Gastrocnemius medialis (tissue), 4 donors: ENCODE data around the gene PACSIN2. TPM values are rescaled to one million over a fixed set of nuclear protein-coding genes. Genes with fewer than 3 reads are reported as not detected.

Experiments
- ATAC-seq, 2 donors: fragments of 150-250 bp; one replicate each; pipeline ENCODE4 v1.9.1; 2016
- DNase-seq, 2 donors: peaks; one replicate each; pipeline ENCODE4 v3.0.0-alpha.2; 2019
- H3K27ac ChIP-seq, 4 donors: fragments of 200-600 bp; sonication (generic); 1 replicate in 1 of 4; 2 replicates in 3 of 4; pipeline ENCODE4 v1.5.1; 2016 to 2018; ENCODE audit warnings: mild to moderate bottlenecking in 2 of 4, moderate library complexity in 1 of 4
- H3K27me3 ChIP-seq, 3 donors: fragments of 200-600 bp; sonication (generic) in 2 of 3; 1 replicate in 1 of 3; 2 replicates in 2 of 3; pipeline versions ENCODE4 v1.5.1 to v1.6.0; 2016 to 2019; ENCODE audit warnings: mild to moderate bottlenecking in 1 of 3, moderate library complexity in 1 of 3
- H3K36me3 ChIP-seq, 2 donors: fragments of 200-600 bp; sonication (generic) in 1 of 2; one replicate each; pipeline ENCODE4 v1.5.1; 2017 to 2018
- H3K4me1 ChIP-seq, 2 donors: fragments of 200-600 bp; sonication (generic) in 1 of 2; one replicate each; pipeline ENCODE4 v1.5.1; 2016 to 2017; ENCODE audit warnings: mild to moderate bottlenecking in 2 of 2
- H3K4me3 ChIP-seq, 4 donors: fragments of 200-600 bp; sonication (generic) in 3 of 4; 1 replicate in 1 of 4; 2 replicates in 3 of 4; pipeline ENCODE4 v1.5.1; 2016 to 2019; ENCODE audit warnings: mild to moderate bottlenecking in 2 of 4
- H3K9me3 ChIP-seq, 3 donors: fragments of 200-600 bp; sonication (generic) in 2 of 3; 1 replicate in 1 of 3; 2 replicates in 2 of 3; pipeline ENCODE4 v1.5.1; 2016 to 2019
- CTCF ChIP-seq, 5 experiments: fragments of 450-650 bp in 3 of 5; fragments of 200-600 bp in 2 of 5; sonication (generic) in 2 of 5; IDR thresholded peaks in 4 of 5; conservative IDR thresholded peaks in 1 of 5; 1 replicate in 4 of 5; 2 replicates in 1 of 5; pipeline ENCODE4 v1.5.1; 2016 to 2019; ENCODE audit warnings: antibody characterized with exemption in 5 of 5, mild to moderate bottlenecking in 3 of 5, moderate library complexity in 3 of 5
- POLR2A ChIP-seq, 2 donors: fragments of 450-650 bp; IDR thresholded peaks; one replicate each; pipeline ENCODE4 v1.6.1; 2017; ENCODE audit warnings: antibody characterized with exemption in 2 of 2, mild to moderate bottlenecking in 2 of 2, moderate library complexity in 2 of 2
- in situ Hi-C, 4 donors: fragments of 200-750 bp; cut with MboI; loops; one replicate each; pipeline versions ENCODE4 v1.15.0 to v1.8.0; 2017; ENCODE audit warnings: low sequenced_read_pairs in 4 of 4
- intact Hi-C: fragments of 100-400 bp; cut with DNase I; formaldehyde crosslinking; loops from one replicate; pipeline ENCODE4 v1.15.1; 2023; ENCODE audit warnings: low total_unique reads
- total RNA-seq, 4 donors: library from RNA; depleted of rRNA; stranded (reverse); fragments of >200 nt; gene quantifications; one replicate each; pipeline versions ENCODE4 v1.1.0 to v1.2.3, GENCODE V29; 2016

The PACSIN2 gene
- total RNA-seq, 4 donors from 2014 or later: 37.3 to 45.9 (median 39.8) TPM

DNA sequence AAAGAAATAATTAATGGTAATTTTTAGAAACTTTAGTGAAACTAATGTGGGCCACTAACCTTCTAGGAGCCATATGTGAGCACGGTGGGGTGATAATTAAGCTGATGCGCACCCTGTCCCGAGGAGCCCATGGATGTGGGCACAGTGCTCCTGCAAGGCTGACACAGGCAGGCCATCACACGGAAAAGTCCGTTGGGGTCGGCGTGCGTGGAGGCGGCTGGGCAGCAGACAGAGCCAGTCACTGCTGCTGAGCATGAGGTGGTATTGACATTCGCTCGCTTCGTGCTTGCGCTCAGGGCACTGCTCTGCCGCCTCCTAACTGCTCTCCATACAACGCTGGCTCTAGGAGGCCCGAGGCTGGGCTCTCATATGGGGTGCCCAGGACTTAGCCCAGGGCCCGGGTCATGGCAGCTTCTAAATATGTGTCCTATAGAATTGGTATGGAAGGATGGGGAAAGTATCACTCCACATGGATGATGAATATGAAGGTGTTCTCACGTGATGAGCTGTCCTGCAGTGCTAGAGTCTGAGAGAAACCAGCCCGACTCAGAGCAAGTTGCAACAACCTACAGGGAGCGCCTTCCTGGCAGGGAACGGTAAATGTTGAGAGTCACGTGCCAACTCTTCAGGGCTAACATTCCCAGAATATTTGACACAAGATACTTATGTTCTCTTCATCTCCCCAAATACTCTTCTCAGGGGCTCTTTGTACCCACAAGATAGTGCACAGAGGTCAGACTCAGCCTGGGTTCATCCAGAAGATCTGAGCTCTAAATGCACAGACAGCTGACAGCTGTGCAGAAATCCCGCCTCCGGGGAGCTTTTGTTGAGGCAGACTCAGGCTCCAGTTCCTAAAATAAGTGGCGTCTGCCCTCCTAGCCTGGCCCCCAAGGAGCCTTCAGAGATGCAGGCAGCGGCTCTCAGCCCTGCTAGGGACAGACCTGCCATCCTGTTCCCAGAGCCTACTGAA is 107.3 kb downstream of the PACSIN2 start:
- intact Hi-C loops: loop anchor here (5.0 kb wide), 1 partner anchor 260 kb away; the partner anchor contains the start of gene CYB5R3
- peak in 1 of 2 donors; percentile 48 for DNase-seq
- Histone ChIP-seq H3K9me3 (no peaks in the 10 kb centered on the region), H3K36me3 (no peaks in the 10 kb centered on the region), H3K4me3 (no peak overlapping the region), H3K4me1 (peaks cover 78 to 87% of the 10 kb centered on the region in 2 donors), H3K27ac (peak overlapping the region; percentile 65 to 87 (median 77)), H3K27me3 (no peaks in the 10 kb centered on the region)
- ATAC-seq: peak in 1 of 2 donors; percentile 13
- TF ChIP-seq CTCF (IDR thresholded peaks at IDR 0.05 in 4 of 5, conservative IDR thresholded peaks at IDR 0.05 in 1 of 5) (no peak), POLR2A (IDR thresholded peaks at IDR 0.05) (no peak)
- in situ Hi-C loops: no loop called here

GRCh38 chr22:42906605-42907348 is 108.2 kb downstream of the PACSIN2 start:
- peak overlapping the region; percentile 65 to 87 (median 77) for H3K27ac ChIP-seq
- intact Hi-C loops (loop anchor here (5.0 kb wide), 1 partner anchor 259 kb away; the partner anchor contains the start of gene CYB5R3), in situ Hi-C loops (no loop called here)
- H3K36me3 ChIP-seq: no peaks in the 10 kb centered on the region
- no peak overlapping the region for H3K4me3 ChIP-seq
- DNase-seq (peak; percentile 56 to 84), ATAC-seq (peak; percentile 43 to 61)
- H3K9me3 ChIP-seq: no peaks in the 10 kb centered on the region
- no peaks in the 10 kb centered on the region for H3K27me3 ChIP-seq
- TF ChIP-seq POLR2A (IDR thresholded peaks at IDR 0.05): no peak
- no peak for TF ChIP-seq CTCF (IDR thresholded peaks at IDR 0.05 in 4 of 5, conservative IDR thresholded peaks at IDR 0.05 in 1 of 5)
- H3K4me1 ChIP-seq: peaks cover 86 to 93% of the 10 kb centered on the region in 2 donors

GRCh38 chr22:42905702-42906183 is 109.2 kb downstream of the PACSIN2 start:
- no peaks in the 10 kb centered on the region for H3K36me3 ChIP-seq
- DNase-seq: peak; percentile 50 to 83
- H3K4me3 ChIP-seq: no peak overlapping the region
- H3K27me3 ChIP-seq: no peaks in the 10 kb centered on the region
- no peaks in the 10 kb centered on the region for H3K9me3 ChIP-seq
- in situ Hi-C loops: no loop called here
- H3K4me1 ChIP-seq: peaks cover 86 to 93% of the 10 kb centered on the region in 2 donors
- intact Hi-C loops: loop anchor here (5.0 kb wide), 1 partner anchor 258 kb away; the partner anchor contains the start of gene CYB5R3
- ATAC-seq: peak; percentile 3
- TF ChIP-seq POLR2A (IDR thresholded peaks at IDR 0.05) (no peak), CTCF (IDR thresholded peaks at IDR 0.05 in 4 of 5, conservative IDR thresholded peaks at IDR 0.05 in 1 of 5) (no peak)
- H3K27ac ChIP-seq: peak overlapping the region; percentile 65 to 87 (median 77)

GRCh38 chr22:42905217-42905616 is 109.7 kb downstream of the PACSIN2 start:
- H3K9me3 ChIP-seq: no peaks in the 10 kb centered on the region
- ATAC-seq (no peak), DNase-seq (no peak)
- H3K4me3 ChIP-seq: no peak overlapping the region
- intact Hi-C loops: loop anchor here (5.0 kb wide), 1 partner anchor 258 kb away; the partner anchor contains the start of gene CYB5R3
- peak overlapping the region; percentile 65 to 87 (median 77) for H3K27ac ChIP-seq
- in situ Hi-C loops: no loop called here
- no peak for TF ChIP-seq CTCF (IDR thresholded peaks at IDR 0.05 in 4 of 5, conservative IDR thresholded peaks at IDR 0.05 in 1 of 5)
- TF ChIP-seq POLR2A (IDR thresholded peaks at IDR 0.05): no peak
- H3K36me3 ChIP-seq: no peaks in the 10 kb centered on the region
- peaks cover 85 to 93% of the 10 kb centered on the region in 2 donors for H3K4me1 ChIP-seq
- H3K27me3 ChIP-seq: no peaks in the 10 kb centered on the region
